ENCODE data around the gene CD160.

Gene CD160

GRCh38 chr1:145784409-145784808, 65.1 kb downstream of the CD160 start:
- Histone ChIP-seq H3K9ac (ENCODE audit: low read depth, low read length) (no peak overlapping the region), H3K9me3 (ENCODE audit: control insufficient read depth, insufficient read depth, low read length) (no peaks in the 10 kb centered on the region), H3K36me3 (ENCODE audit: insufficient read depth, low read length) (no peaks in the 10 kb centered on the region), H3K4me1 (ENCODE audit: insufficient read depth, low read length) (peaks cover 15% of the 10 kb centered on the region; the same call in 1 of the 2 replicates)

- peaks cover 15% of the 10 kb centered on the region; the same call in 1 of the 2 replicates for H3K4me1 ChIP-seq (ENCODE audit: insufficient read depth, low read length)
- H3K9ac ChIP-seq (ENCODE audit: low read depth, low read length), result no peak overlapping the region
- no peaks in the 10 kb centered on the region for H3K36me3 ChIP-seq (ENCODE audit: insufficient read depth, low read length)
- no peaks in the 10 kb centered on the region for H3K9me3 ChIP-seq (ENCODE audit: control insufficient read depth, insufficient read depth, low read length)
Observed at GRCh38 chr1:145785547-145785946, 66.2 kb downstream of the CD160 start.

- Histone ChIP-seq H3K9me3 (ENCODE audit: control insufficient read depth, insufficient read depth, low read length) (no peaks in the 10 kb centered on the region), H3K4me1 (ENCODE audit: insufficient read depth, low read length) (peaks cover 15% of the 10 kb centered on the region; the same call in 1 of the 2 replicates), H3K36me3 (ENCODE audit: insufficient read depth, low read length) (no peaks in the 10 kb centered on the region), H3K9ac (ENCODE audit: low read depth, low read length) (no peak overlapping the region)
Observed at GRCh38 chr1:145786271-145786670, 67.0 kb downstream of the CD160 start.

- H3K9me3 ChIP-seq (ENCODE audit: control insufficient read depth, insufficient read depth, low read length), result no peaks in the 10 kb centered on the region
Observed at GRCh38 chr1:145788580-145788979, 69.3 kb downstream of the CD160 start.

More at GRCh38 chr1:145788580-145788979, 69.3 kb downstream of the CD160 start:
- no peak overlapping the region for H3K9ac ChIP-seq (ENCODE audit: low read depth, low read length)
- no peaks in the 10 kb centered on the region for H3K36me3 ChIP-seq (ENCODE audit: insufficient read depth, low read length)
- H3K4me1 ChIP-seq (ENCODE audit: insufficient read depth, low read length), result peaks cover 15% of the 10 kb centered on the region; the same call in 1 of the 2 replicates

All from ES-I3 (cell line).